HG03469 (cell line): ENCODE measurements around the gene LMNB1.
"Not testable (repeated sequence)": the region's sequence is repeated elsewhere in the genome, so short reads cannot be mapped to it uniquely, and the experiment has no call there.

Experiments
- ATAC-seq: cut with Tn5 transposase; IDR thresholded peaks from one replicate; pipeline ENCODE4 v1.9.1; 2021; ENCODE audit warnings: mild to moderate bottlenecking, moderate library complexity, moderate number of reproducible peaks; ENCODE audit not compliant: unreplicated experiment

The LMNB1 gene

DNA sequence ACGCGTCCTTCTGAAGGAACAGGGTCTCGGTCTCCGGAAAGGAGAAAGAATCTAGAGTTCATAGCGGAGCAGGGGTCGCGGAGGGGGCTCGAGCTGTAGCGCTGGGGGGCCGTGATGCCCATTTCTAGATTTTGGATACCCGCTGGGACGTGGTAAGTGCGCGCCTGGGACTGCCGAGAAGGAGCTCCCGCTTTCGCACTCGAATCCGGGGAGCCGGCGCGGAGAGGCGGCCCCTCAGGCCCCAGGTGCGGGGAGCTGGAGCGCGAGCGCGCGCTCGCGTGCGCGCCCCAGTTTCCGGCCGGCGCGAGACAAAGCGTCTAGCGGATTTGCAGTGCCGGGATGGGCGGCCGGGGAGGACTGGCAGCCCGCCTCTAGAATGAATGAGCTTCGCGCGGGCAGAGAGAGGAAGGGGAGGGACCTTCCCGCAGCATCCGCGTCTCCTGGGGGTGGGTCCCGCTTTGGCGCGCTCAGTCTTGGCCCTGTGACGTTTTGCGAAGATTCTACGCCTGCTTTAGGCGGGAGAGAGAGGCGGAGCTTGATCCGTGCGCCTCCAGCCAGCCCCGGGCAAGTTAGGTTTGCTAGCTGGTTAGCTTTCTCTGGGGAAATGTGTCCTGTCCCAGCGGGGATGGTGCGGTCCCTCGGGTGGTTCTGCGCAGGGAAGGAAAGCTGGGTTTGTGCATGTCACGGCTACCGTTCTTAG, 1.2 kb downstream of the LMNB1 start:
- peak; percentile 55 for ATAC-seq

GRCh38 chr5:126778675-126779403, 1.9 kb downstream of the LMNB1 start:
- ATAC-seq = no peak

DNA sequence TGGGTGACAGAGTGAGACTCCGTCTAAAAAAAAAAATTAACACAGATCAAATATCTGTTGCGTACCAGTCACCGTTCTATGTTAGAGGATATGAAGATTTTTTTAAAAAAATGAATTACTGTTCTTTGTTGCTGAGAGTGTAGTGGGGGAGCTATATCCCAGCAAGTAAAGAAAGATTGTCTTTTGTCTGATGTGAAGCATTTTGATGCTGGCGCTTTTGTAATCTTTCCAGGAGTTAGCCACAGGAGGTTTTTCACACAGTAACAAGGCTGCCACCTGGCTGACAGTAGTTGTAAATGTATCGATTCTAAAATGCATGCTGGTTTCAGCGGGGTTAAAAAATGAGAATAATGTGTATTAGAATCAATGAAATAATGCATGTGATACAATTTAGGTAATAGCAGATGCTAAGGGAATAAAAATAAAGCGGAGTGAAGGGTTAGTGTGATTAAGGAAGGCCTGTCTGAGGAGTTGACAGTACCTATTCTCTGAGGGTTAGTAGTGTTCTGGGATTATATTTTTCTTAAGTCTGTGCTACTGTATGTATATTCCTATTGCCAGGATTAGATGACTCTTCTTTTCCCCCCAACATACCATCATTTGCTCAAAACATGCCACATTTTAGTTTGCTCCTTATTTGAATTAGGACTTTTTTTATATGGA, 3.4 kb downstream of the LMNB1 start:
- ATAC-seq = no peak

- ATAC-seq = not testable (repeated sequence)
Measured at GRCh38 chr5:126788409-126788808, 11.5 kb downstream of the LMNB1 start.

GRCh38 chr5:126793097-126793496, 16.2 kb downstream of the LMNB1 start:
- ATAC-seq = peak; percentile 32

GRCh38 chr5:126793648-126794047, 16.7 kb downstream of the LMNB1 start:
- not testable (repeated sequence) for ATAC-seq

DNA sequence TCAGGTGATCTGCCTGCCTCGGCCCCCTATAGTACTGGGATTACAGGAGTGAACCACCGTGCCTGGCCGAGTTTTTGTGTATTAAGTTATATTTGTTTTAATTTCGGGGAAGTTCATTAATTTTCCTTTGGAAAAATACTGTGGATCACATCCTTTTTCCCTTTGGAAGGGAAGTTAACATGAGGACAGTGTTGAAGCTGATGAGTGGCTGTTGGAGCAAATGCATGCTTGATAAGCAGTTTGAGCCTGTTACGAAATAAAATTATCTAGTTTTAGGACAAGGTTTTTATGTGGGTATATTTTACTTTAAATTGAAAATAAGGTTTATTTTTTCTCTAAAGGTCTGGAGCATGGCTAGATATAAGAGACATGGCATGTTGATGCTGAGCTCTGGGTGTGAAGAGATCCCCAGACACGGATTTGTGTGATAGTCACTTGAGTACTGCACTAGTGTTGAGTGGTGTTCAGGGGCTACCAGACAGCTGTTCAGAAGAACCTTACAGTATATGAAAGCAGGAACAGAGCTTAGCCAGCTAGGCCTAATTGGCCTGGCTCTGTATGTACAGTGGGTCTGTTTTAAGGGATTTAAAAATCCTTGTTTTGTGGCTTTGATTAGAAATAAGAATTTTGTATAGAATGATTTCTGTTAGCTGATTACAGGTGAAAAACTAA, 17.4 kb downstream of the LMNB1 start:
- ATAC-seq = no peak

DNA sequence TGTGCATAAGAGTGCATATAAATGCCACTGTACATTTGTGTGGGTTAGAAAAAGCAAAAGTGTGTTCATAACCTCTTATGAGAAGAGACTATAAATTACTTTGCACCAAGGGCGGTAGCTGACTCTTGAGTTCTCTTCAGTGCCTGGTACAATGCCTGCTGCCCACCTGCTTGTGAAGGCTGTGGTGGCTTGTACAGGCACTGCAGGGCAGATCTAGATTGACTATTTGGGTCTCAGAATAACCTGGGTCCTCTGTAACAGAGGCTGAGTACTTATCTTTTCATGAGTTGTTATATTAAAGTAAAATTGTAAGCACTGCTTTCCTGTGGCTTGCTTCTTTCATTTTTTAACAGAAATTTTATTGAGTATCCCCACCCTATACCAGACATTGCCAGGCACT, 22.8 kb downstream of the LMNB1 start:
- no peak for ATAC-seq

GRCh38 chr5:126801174-126801991, 24.4 kb downstream of the LMNB1 start:
- no peak for ATAC-seq

- ATAC-seq = peak; percentile 48
Measured at GRCh38 chr5:126801992-126802294, 25.0 kb downstream of the LMNB1 start.

- ATAC-seq = no peak
Measured at GRCh38 chr5:126805063-126805462, 28.1 kb downstream of the LMNB1 start.

DNA sequence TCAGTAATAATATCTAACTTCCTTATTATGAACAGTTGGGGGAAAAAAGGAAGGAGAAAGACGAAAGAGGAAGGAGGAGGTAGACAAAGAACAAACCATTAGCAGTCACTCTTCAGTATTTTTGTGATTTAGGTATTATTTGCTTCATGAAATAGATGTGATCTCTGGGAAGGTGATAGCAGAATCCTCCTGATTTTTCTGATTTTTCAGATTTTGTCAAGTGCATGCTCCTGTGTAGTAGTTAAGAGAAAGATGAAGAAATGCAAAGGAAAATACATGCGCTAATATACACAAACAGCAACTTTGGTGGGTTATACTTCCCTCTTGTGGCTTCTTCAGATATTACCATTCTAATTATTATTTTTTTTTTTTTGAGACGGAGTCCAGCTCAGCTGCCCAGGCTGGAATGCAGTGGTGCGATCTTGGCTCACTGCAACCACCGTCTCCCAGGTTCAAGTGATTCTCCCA, 31.6 kb downstream of the LMNB1 start:
- ATAC-seq = no peak

DNA sequence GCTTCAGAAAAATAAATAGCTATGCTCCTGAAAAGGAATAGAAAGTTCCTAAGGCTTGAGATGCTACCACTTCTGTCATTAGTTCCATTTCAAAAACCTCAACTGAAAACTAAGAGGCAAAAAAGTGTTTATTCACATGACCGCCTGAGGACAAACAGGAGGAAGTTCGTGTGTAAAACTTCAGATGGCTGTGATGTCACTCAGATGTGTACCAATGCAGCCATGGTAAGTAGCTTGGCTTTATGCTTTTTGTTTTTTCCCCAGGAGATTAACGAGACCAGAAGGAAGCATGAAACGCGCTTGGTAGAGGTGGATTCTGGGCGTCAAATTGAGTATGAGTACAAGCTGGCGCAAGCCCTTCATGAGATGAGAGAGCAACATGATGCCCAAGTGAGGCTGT, 33.0 kb downstream of the LMNB1 start:
- no peak for ATAC-seq

GRCh38 chr5:126810596-126811380, 33.9 kb downstream of the LMNB1 start:
- ATAC-seq = no peak

DNA sequence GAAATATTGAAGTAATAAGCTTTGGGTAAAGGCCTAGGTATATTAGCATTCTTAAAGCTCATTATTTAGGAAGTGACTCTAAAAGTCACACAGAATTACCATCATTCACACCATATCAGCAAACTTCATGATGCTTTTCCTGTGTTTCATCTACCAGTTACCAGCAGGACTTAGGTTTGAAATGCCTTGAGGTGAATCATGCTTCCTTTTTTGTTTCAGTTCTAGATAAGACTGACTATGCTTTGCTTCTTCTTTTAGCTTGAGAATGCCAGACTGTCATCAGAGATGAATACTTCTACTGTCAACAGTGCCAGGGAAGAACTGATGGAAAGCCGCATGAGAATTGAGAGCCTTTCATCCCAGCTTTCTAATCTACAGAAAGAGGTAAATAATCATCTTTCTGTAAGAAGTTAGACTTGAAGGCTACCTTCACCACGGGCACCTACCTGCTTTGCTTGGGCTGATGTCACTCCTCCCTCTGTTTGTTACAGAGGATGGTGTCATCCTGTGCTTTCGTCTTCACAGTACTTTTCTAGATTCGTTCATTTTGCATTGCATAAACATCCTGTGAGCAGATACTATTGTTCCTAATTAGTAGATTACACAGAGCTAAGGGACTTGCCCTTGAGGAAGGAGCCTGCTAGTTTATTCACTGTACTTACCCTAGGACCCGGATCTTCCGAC, 34.7 kb downstream of the LMNB1 start:
- ATAC-seq = no peak

GRCh38 chr5:126812199-126812570, 35.2 kb downstream of the LMNB1 start:
- no peak for ATAC-seq

- ATAC-seq = not testable (repeated sequence)
Measured at GRCh38 chr5:126813799-126814198, 36.9 kb downstream of the LMNB1 start.

DNA sequence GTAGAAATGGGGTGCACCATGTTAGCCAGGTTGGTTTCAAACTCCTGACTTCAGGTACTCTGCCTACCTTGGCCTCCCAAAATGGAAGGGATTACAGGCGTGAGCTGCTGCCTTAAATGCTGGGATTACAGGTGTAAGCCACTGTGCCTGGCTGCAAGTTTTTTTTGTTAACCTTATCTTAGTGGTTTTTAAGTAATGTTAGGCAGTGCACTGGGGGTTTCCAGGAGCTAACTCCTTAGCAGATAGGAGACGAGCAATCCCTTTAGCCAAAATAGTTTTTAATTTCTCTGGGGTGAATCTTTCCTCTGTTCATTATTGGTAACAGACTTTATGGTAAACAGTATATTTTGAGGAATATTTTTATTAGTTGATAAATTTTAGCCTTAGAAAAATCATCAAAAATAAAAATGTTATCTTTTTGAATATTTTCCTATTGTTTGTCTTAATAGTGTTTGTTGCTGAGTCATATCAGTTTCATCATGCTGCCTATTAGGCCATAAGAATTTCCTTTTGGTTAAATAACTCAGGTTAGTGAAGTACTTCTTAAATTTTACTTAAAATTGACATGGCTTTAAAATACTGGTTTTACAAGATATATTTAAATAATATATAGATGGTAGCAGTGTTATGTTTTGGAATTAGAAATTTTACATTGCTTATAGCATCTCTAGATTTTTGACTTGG, 37.9 kb downstream of the LMNB1 start:
- no peak for ATAC-seq

DNA sequence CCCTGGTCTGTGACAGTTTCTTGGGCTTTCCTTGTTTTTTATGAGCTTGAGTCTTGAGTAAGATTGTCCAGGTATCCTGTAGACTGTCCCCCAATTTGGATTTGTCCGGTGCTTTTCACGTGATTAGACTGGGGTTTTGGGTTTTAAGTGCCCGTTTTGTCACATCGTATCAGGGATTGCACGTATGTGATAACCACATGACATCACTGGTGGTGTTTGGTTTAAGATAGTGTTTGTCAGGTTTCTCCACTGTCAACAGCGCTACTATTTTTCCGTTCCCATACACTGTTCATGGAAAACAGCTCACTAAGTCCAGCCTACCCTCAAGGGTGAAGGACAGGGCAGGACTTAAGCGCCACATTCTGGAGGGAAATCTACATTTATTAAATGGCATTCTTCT, 39.7 kb downstream of the LMNB1 start:
- no peak for ATAC-seq
